ENCODE measurements around the gene HOMER1.

HOMER1 gene

DNA sequence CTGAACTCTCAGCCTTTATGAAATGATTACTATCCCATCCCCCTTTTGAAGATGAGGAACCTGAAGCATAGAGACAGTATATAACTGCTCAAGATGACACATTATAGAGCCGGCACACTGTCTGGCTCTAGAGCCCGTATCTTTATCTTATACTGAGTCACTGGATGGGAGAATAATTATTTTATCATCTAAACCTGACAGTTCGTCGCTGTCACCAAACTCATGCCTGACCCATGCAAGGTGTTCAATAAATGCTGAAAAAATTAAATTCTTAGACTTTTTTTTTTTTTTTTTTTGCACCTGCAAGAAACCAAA, 38.8 kb downstream of the HOMER1 start:
- Histone ChIP-seq H3K36me3 (replicated peaks; ENCODE audit: low read depth, low read length) (no peaks in the 10 kb centered on the region), H3K4me3 (ENCODE audit: low read length) (no peak overlapping the region), H3K9ac (ENCODE audit: low read length) (no peak overlapping the region), H3K79me2 (ENCODE audit: low read length) (no peaks in the 10 kb centered on the region), H3K4me1 (ENCODE audit: low read length) (peaks cover 5% of the 10 kb centered on the region), H3K4me2 (ENCODE audit: low read length) (no peak overlapping the region), H3K27me3 (ENCODE audit: low read depth, low read length) (no peaks in the 10 kb centered on the region), H2AFZ (ENCODE audit: low read depth, low read length) (no peak overlapping the region), H4K20me1 (ENCODE audit: insufficient read depth, low read length) (no peaks in the 10 kb centered on the region), H3K9me3 (ENCODE audit: insufficient read depth, low read length) (no peaks in the 10 kb centered on the region), H3K27ac (ENCODE audit: low read length) (no peak overlapping the region)
- no peak for TF ChIP-seq EZH2phosphoT487 (IDR thresholded peaks at IDR 0.05; ENCODE audit: low read depth)
- no peak for TF ChIP-seq CTCF (IDR thresholded peaks at IDR 0.05; ENCODE audit: low read depth, low read length)

- Histone ChIP-seq H3K9ac (ENCODE audit: low read length) (no peak overlapping the region), H2AFZ (ENCODE audit: low read depth, low read length) (no peak overlapping the region), H3K9me3 (ENCODE audit: insufficient read depth, low read length) (no peaks in the 10 kb centered on the region), H3K27me3 (ENCODE audit: low read depth, low read length) (no peaks in the 10 kb centered on the region), H3K36me3 (replicated peaks; ENCODE audit: low read depth, low read length) (no peaks in the 10 kb centered on the region), H3K79me2 (ENCODE audit: low read length) (no peaks in the 10 kb centered on the region), H3K4me1 (ENCODE audit: low read length) (peaks cover 5% of the 10 kb centered on the region), H3K27ac (ENCODE audit: low read length) (no peak overlapping the region), H3K4me3 (ENCODE audit: low read length) (no peak overlapping the region), H4K20me1 (ENCODE audit: insufficient read depth, low read length) (no peaks in the 10 kb centered on the region), H3K4me2 (ENCODE audit: low read length) (no peak overlapping the region)
- TF ChIP-seq CTCF (IDR thresholded peaks at IDR 0.05; ENCODE audit: low read depth, low read length) (no peak), EZH2phosphoT487 (IDR thresholded peaks at IDR 0.05; ENCODE audit: low read depth) (no peak)
Observed at GRCh38 chr5:79474367-79475151, 39.4 kb downstream of the HOMER1 start.

DNA sequence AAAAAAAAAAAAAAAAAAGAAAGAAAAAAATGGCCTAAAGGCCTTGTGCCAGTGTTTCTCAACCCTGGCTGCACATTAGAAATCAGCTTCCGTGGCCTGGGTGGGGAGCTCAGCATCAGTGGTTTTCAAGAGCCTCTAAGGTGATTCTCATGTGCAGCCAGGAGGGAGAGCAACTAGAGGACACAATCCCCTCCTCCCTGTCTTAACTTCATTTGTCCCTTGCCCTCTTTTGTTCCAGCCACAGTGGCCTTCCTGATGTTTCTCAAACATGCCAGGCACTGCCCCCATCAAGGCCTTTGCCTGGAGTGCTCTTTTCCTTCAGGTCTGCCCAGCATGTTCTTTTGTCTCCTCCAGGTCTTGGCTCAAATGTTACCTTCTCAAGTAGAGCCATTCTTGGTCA, 42.4 kb downstream of the HOMER1 start:
- no peak overlapping the region for H3K4me2 ChIP-seq (ENCODE audit: low read length)

More for the DNA sequence above, 42.4 kb downstream of the HOMER1 start:
- TF ChIP-seq CTCF (IDR thresholded peaks at IDR 0.05; ENCODE audit: low read depth, low read length) (no peak), EZH2phosphoT487 (IDR thresholded peaks at IDR 0.05; ENCODE audit: low read depth) (no peak)
- Histone ChIP-seq H3K4me1 (ENCODE audit: low read length) (peaks cover 5% of the 10 kb centered on the region), H2AFZ (ENCODE audit: low read depth, low read length) (no peak overlapping the region), H4K20me1 (ENCODE audit: insufficient read depth, low read length) (no peaks in the 10 kb centered on the region), H3K9ac (ENCODE audit: low read length) (no peak overlapping the region), H3K27ac (ENCODE audit: low read length) (no peak overlapping the region), H3K4me3 (ENCODE audit: low read length) (no peak overlapping the region), H3K79me2 (ENCODE audit: low read length) (no peaks in the 10 kb centered on the region), H3K36me3 (replicated peaks; ENCODE audit: low read depth, low read length) (no peaks in the 10 kb centered on the region), H3K27me3 (ENCODE audit: low read depth, low read length) (no peaks in the 10 kb centered on the region), H3K9me3 (ENCODE audit: insufficient read depth, low read length) (no peaks in the 10 kb centered on the region)

Measured in OCI-LY3 (cell line).